Natural killer cell (primary cell): ENCODE data around the gene ROBO1. TPM values are rescaled to one million over a fixed set of nuclear protein-coding genes. Genes with fewer than 3 reads are reported as not detected.

ENCODE experiments used
- ATAC-seq, 3 donors: fragments of 150-1000 bp in 2 of 3; fragments of 200-7000 bp in 1 of 3; cut with Tn5 transposase; 1 replicate in 1 of 3; 2 replicates in 2 of 3; pipeline ENCODE4 v1.10.0; 2021; ENCODE audit warnings: mild to moderate bottlenecking in 2 of 3, moderate library complexity in 2 of 3
- DNase-seq, 2 donors: peaks; one replicate each; pipeline versions ENCODE4 v3.0.0 to v3.0.0-alpha.2; 2013 to 2021; ENCODE audit warnings: mixed read lengths in 1 of 2
- H3K27ac ChIP-seq: one replicate; pipeline ENCODE4 v1.5.1; 2013; ENCODE audit warnings: mild to moderate bottlenecking, low read length
- H3K27me3 ChIP-seq: one replicate; pipeline ENCODE4 v1.6.1; 2013; ENCODE audit warnings: low read length; ENCODE audit not compliant: control insufficient read depth, insufficient read depth
- H3K36me3 ChIP-seq: one replicate; pipeline ENCODE4 v1.6.1; 2013; ENCODE audit warnings: low read length; ENCODE audit not compliant: control insufficient read depth, insufficient read depth
- H3K4me1 ChIP-seq: one replicate; pipeline ENCODE4 v1.6.1; 2013; ENCODE audit warnings: low read length; ENCODE audit not compliant: control insufficient read depth, insufficient read depth
- H3K4me3 ChIP-seq: one replicate; pipeline ENCODE4 v1.5.1; 2013; ENCODE audit warnings: low read length
- H3K9me3 ChIP-seq: one replicate; pipeline ENCODE4 v1.6.1; 2013; ENCODE audit warnings: low read length; ENCODE audit not compliant: control insufficient read depth, insufficient read depth
- H3K27ac Mint-ChIP-seq, 2 donors: one replicate each; pipeline ENCODE4 v1.8.0; 2022; ENCODE audit warnings: mild to moderate bottlenecking in 2 of 2, mixed read lengths in 2 of 2, moderate library complexity in 1 of 2
- H3K27me3 Mint-ChIP-seq, 2 donors: one replicate each; pipeline ENCODE4 v1.8.0; 2022; ENCODE audit warnings: low read depth in 2 of 2, mixed read lengths in 2 of 2
- H3K36me3 Mint-ChIP-seq: one replicate; pipeline ENCODE4 v1.8.0; 2022; ENCODE audit warnings: mixed read lengths
- H3K4me1 Mint-ChIP-seq, 2 donors: one replicate each; pipeline ENCODE4 v1.8.0; 2022; ENCODE audit warnings: mixed read lengths in 2 of 2
- H3K4me3 Mint-ChIP-seq: one replicate; pipeline ENCODE4 v1.8.0; 2022; ENCODE audit warnings: mild to moderate bottlenecking, moderate library complexity, mixed read lengths
- H3K9me3 Mint-ChIP-seq, 2 donors: one replicate each; pipeline ENCODE4 v1.8.0; 2022; ENCODE audit warnings: mixed read lengths in 2 of 2
- WGBS: methylation state at CpG from one replicate; pipeline ENCODE4 v1.1.7; 2013; ENCODE audit warnings: missing lambda C conversion rate; ENCODE audit not compliant: insufficient coverage; 5-methylcytosine and 5-hydroxymethylcytosine counted together
- intact Hi-C: fragments of 100-400 bp; cut with micrococcal nuclease; formaldehyde crosslinking; loops from one replicate; pipeline ENCODE4 v1.14.2; 2022
- total RNA-seq, 4 donors: library from RNA; stranded (reverse); fragments of 120-200 nt in 1 of 4; gene quantifications; one replicate each; pipeline versions ENCODE4 v1.2.3 to v1.2.4, GENCODE V29; 2013 to 2022
- TF ChIP-seq, protein P1 (sequence below): fragments of 200-600 bp; IDR thresholded peaks from one replicate; pipeline ENCODE4 v1.8.0; 2022; ENCODE audit warnings: antibody characterized with exemption

ROBO1 gene
- total RNA-seq, 3 donors from 2014 or later (not counting 1 experiment from before 2014, with no cell fraction given), result 0.07 TPM; not detected in 2

DNA sequence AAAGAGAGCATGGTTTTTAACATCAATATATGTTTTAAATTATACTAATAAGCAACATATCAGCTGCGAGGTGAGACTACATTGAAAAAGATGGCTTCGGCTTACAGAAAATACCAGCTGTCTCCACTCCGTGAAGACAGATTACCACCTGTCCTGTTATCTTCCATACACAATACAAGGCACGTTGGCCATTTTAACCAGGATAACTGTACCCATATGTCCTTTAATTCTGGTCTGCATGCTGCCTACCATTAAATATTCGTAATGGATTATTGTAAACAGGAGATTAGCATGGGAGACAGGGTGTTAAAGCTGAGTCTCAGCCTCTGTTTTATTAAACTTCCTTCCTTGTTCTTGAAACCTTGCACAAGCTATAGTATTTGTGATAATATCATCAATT lies 855.5 kb downstream of the ROBO1 start:
- no peaks in the 10 kb centered on the region for H3K4me1 Mint-ChIP-seq
- TF ChIP-seq, protein P1, sequence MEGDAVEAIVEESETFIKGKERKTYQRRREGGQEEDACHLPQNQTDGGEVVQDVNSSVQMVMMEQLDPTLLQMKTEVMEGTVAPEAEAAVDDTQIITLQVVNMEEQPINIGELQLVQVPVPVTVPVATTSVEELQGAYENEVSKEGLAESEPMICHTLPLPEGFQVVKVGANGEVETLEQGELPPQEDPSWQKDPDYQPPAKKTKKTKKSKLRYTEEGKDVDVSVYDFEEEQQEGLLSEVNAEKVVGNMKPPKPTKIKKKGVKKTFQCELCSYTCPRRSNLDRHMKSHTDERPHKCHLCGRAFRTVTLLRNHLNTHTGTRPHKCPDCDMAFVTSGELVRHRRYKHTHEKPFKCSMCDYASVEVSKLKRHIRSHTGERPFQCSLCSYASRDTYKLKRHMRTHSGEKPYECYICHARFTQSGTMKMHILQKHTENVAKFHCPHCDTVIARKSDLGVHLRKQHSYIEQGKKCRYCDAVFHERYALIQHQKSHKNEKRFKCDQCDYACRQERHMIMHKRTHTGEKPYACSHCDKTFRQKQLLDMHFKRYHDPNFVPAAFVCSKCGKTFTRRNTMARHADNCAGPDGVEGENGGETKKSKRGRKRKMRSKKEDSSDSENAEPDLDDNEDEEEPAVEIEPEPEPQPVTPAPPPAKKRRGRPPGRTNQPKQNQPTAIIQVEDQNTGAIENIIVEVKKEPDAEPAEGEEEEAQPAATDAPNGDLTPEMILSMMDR, result no peak
- no peaks in the 10 kb centered on the region for H3K27me3 Mint-ChIP-seq
- intact Hi-C loops, result no loop called here
- no peaks in the 10 kb centered on the region for H3K4me1 ChIP-seq
- H3K9me3 ChIP-seq, result no peaks in the 10 kb centered on the region
- DNase-seq (no peak), ATAC-seq (no peak)
- no peak overlapping the region for H3K27ac Mint-ChIP-seq
- no peaks in the 10 kb centered on the region for H3K36me3 ChIP-seq
- 85% methylated on average over 5 of the region's 5 CpGs for WGBS
- H3K4me3 Mint-ChIP-seq, result no peak overlapping the region
- no peaks in the 10 kb centered on the region for H3K36me3 Mint-ChIP-seq
- no peak overlapping the region for H3K4me3 ChIP-seq
- H3K27me3 ChIP-seq, result no peaks in the 10 kb centered on the region
- no peak overlapping the region for H3K27ac ChIP-seq
- H3K9me3 Mint-ChIP-seq, result peaks cover 2 to 6% of the 10 kb centered on the region in 2 donors

DNA sequence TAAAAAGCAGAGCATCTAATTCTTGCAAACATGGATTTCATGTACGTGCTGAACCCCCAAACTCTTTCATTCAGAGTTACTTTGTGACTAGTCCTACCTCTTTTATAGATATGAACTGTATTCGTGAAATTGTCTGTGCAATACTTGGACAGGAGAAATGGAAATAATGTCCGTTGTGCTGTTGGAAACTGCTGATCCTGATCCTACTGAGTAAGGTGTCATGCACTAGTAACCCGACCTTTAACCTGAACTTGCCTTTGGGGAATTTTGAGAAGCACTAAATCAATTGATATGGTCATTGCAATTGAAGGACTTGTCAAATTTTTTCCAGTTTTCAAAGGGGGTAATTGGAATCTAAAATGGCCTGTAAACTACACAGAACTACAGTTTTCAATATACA lies 856.4 kb downstream of the ROBO1 start:
- no peak overlapping the region for H3K4me3 ChIP-seq
- no peaks in the 10 kb centered on the region for H3K27me3 ChIP-seq
- no peak overlapping the region for H3K27ac ChIP-seq
- intact Hi-C loops, result no loop called here
- H3K36me3 ChIP-seq, result no peaks in the 10 kb centered on the region
- H3K4me1 Mint-ChIP-seq, result no peaks in the 10 kb centered on the region
- ATAC-seq (no peak), DNase-seq (no peak)
- H3K36me3 Mint-ChIP-seq, result no peaks in the 10 kb centered on the region
- H3K4me3 Mint-ChIP-seq, result no peak overlapping the region
- no peaks in the 10 kb centered on the region for H3K27me3 Mint-ChIP-seq
- WGBS, result 79% methylated on average over 4 of the region's 4 CpGs
- H3K9me3 Mint-ChIP-seq, result peaks cover 2 to 6% of the 10 kb centered on the region in 2 donors
- H3K9me3 ChIP-seq, result no peaks in the 10 kb centered on the region
- H3K4me1 ChIP-seq, result no peaks in the 10 kb centered on the region
- no peak overlapping the region for H3K27ac Mint-ChIP-seq
- TF ChIP-seq, protein P1, result no peak

DNA sequence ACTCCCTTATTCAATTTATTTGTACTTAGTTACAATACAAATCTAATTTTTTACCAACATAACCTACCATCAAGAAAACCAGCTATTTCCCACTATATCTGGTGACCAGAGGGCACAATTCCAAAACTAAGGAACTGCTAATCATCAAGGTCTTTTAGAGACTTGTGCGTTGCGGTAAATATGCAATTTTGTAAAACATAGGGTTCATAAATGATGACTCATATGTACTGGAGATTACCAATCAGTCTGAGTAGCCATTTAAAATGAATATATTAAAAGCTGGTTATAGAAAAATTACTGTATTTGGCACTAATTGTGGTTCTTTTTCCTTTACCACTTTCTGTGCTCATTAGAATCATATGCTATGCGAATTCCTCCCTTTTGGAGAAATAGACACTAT lies 859.6 kb downstream of the ROBO1 start:
- TF ChIP-seq, protein P1, result no peak
- intact Hi-C loops, result no loop called here
- Histone ChIP-seq H3K27ac (no peak overlapping the region), H3K36me3 (no peaks in the 10 kb centered on the region), H3K4me1 (no peaks in the 10 kb centered on the region), H3K9me3 (no peaks in the 10 kb centered on the region), H3K4me3 (no peak overlapping the region), H3K27me3 (no peaks in the 10 kb centered on the region)
- no peaks in the 10 kb centered on the region for H3K4me1 Mint-ChIP-seq
- DNase-seq (no peak), ATAC-seq (no peak)
- no peaks in the 10 kb centered on the region for H3K36me3 Mint-ChIP-seq
- H3K4me3 Mint-ChIP-seq, result no peak overlapping the region
- 88% methylated on average over 3 of the region's 3 CpGs for WGBS
- no peak overlapping the region for H3K27ac Mint-ChIP-seq
- no peaks in the 10 kb centered on the region for H3K27me3 Mint-ChIP-seq
- peaks cover 4 to 7% of the 10 kb centered on the region in 2 donors for H3K9me3 Mint-ChIP-seq

DNA sequence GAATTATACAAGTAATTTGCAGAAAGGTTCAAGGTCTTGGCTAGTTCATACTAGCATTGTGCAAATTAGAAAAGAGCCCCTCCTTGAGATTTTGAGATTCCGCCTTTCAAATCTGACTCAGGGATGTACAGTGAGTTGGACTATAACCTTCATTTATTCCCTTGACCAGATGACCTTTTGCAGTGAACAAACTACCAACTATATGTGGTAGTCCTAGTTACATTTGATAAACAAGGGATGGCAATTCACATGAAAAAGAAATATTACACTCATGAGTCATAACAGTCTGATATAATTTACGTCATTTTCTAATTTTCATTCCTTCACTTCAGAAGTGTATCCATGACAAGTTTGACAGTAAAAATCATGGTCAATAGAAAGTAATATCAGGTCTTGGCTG lies 860.4 kb downstream of the ROBO1 start:
- H3K4me3 Mint-ChIP-seq, result no peak overlapping the region
- H3K9me3 Mint-ChIP-seq, result peaks cover 4 to 7% of the 10 kb centered on the region in 2 donors
- Histone ChIP-seq H3K36me3 (no peaks in the 10 kb centered on the region), H3K27ac (no peak overlapping the region), H3K9me3 (no peaks in the 10 kb centered on the region), H3K4me3 (no peak overlapping the region), H3K27me3 (no peaks in the 10 kb centered on the region), H3K4me1 (no peaks in the 10 kb centered on the region)
- no peaks in the 10 kb centered on the region for H3K36me3 Mint-ChIP-seq
- intact Hi-C loops, result no loop called here
- TF ChIP-seq, protein P1, result no peak
- H3K27ac Mint-ChIP-seq, result no peak overlapping the region
- 89% methylated on average over 1 of the region's 2 CpGs for WGBS
- no peaks in the 10 kb centered on the region for H3K4me1 Mint-ChIP-seq
- ATAC-seq (no peak), DNase-seq (no peak)
- H3K27me3 Mint-ChIP-seq, result no peaks in the 10 kb centered on the region
